ENCODE data around the gene ARVCF.
A peak's percentile ranks its signal among the peaks of the same experiment; 100 is the strongest.

The ARVCF gene

DNA sequence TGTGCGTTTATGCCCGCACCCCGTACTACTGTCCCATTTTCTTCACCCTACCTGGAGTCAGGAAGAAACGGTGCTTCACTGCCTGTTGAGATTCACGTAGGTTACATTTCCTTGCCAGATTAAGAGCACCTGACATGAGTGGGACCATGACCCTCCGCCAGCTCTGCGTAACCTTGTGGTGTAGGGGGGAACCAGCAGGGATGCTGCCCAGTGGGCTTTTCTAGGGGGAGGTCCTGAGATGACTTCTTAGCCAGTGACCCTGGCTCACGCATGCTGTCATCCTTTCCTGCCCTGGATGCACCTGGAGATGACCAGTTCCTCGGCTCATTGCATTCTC is 967 bp upstream of the ARVCF start:
- peak overlapping the region; percentile 87 for H3K4me2 ChIP-seq (ENCODE audit: low read length)
- TF ChIP-seq, protein P1, sequence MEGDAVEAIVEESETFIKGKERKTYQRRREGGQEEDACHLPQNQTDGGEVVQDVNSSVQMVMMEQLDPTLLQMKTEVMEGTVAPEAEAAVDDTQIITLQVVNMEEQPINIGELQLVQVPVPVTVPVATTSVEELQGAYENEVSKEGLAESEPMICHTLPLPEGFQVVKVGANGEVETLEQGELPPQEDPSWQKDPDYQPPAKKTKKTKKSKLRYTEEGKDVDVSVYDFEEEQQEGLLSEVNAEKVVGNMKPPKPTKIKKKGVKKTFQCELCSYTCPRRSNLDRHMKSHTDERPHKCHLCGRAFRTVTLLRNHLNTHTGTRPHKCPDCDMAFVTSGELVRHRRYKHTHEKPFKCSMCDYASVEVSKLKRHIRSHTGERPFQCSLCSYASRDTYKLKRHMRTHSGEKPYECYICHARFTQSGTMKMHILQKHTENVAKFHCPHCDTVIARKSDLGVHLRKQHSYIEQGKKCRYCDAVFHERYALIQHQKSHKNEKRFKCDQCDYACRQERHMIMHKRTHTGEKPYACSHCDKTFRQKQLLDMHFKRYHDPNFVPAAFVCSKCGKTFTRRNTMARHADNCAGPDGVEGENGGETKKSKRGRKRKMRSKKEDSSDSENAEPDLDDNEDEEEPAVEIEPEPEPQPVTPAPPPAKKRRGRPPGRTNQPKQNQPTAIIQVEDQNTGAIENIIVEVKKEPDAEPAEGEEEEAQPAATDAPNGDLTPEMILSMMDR (IDR thresholded peaks at IDR 0.05) = no peak
- H3K27me3 ChIP-seq (ENCODE audit: control insufficient read depth, insufficient read depth, low read length) = no peaks in the 10 kb centered on the region
- H2AFZ ChIP-seq = no peak overlapping the region
- no peak overlapping the region for H3K9ac ChIP-seq
- H3K36me3 ChIP-seq (ENCODE audit: control insufficient read depth, insufficient read depth, low read length) = no peaks in the 10 kb centered on the region
- no peak overlapping the region for H3K27ac ChIP-seq
- peaks cover 4% of the 10 kb centered on the region for H3K79me2 ChIP-seq
- no peaks in the 10 kb centered on the region for H3K9me3 ChIP-seq (ENCODE audit: control insufficient read depth, low read length)
- H3K4me1 ChIP-seq = peaks cover 3% of the 10 kb centered on the region
- no peak overlapping the region for H3K4me3 ChIP-seq (ENCODE audit: low read depth, low read length)

DNA sequence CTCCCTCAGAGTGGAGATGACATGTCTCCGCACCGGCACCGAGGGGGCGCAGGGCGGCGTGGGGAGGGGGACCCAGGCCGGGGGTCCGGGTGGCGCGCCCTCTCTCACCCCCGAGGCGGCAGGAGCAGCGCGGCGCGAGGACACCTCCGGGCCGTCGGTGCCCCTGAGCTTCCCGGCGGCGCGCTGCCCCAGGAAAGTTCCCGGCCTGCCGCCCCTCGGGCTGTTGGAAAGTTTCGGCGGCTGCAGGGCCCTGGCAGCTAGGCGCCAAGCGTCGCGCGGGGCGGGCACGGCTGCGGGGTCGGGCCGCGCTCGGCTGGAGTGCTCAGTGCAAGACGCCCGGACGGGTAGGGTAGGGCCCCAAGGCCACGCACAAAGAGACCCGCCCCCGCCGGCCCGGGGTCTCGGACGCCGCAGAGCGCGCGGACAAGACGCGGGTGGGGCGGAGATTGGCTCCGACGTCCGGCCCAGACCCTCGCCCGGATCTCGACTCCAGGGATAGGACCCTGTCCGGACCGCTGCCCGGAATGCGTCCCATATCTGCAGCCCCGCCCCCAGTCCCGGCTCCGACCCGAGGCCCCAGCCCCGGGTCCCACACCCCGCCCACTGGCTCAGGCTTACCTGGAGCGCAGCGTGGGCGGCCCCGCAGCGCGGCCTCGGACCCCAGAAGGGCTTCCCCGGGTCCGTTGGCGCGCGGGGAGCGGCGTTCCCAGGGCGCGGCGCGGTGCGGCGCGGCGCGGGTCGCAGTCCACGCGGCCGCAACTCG is 471 bp downstream of the ARVCF start:
- Histone ChIP-seq H3K9ac (no peak overlapping the region), H3K27ac (no peak overlapping the region), H2AFZ (peak overlapping the region; percentile 60)

DNA sequence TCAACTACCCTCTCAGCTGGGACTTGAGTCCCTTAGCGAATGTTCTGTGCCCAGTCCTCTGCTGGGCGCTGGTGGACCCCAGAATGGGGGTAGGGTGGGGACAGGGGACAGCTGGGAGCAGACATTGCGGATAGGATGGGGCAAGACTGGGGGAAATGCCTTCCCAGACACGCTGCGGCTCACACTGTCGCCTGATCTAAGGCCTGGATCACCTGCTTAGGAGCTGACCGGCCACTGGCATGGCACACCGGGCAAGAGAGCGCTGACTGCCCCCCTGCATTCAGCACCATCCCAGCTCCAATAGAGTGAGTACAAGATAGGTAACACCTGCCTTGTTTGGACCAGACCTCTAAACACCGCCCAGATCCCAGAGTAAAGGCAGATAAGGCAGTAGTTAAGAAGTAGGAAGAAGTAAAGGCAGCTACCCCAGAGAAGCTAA is 1.4 kb downstream of the ARVCF start:
- H3K4me1 ChIP-seq = peaks cover 11% of the 10 kb centered on the region
- H3K9ac ChIP-seq = no peak overlapping the region
- no peak overlapping the region for H2AFZ ChIP-seq
- no peak overlapping the region for H3K27ac ChIP-seq
- H3K4me3 ChIP-seq (ENCODE audit: low read depth, low read length) = peak overlapping the region; percentile 22
- no peaks in the 10 kb centered on the region for H3K36me3 ChIP-seq (ENCODE audit: control insufficient read depth, insufficient read depth, low read length)
- peak overlapping the region; percentile 53 for H3K4me2 ChIP-seq (ENCODE audit: low read length)
- TF ChIP-seq, protein P1 (IDR thresholded peaks at IDR 0.05) = no peak
- no peaks in the 10 kb centered on the region for H3K79me2 ChIP-seq
- no peaks in the 10 kb centered on the region for H3K9me3 ChIP-seq (ENCODE audit: control insufficient read depth, low read length)
- no peaks in the 10 kb centered on the region for H3K27me3 ChIP-seq (ENCODE audit: control insufficient read depth, insufficient read depth, low read length)

More for the DNA sequence above, 471 bp downstream of the ARVCF start:
- Histone ChIP-seq H3K4me2 (ENCODE audit: low read length) (peak overlapping the region; percentile 87), H3K9me3 (ENCODE audit: control insufficient read depth, low read length) (no peaks in the 10 kb centered on the region), H3K27me3 (ENCODE audit: control insufficient read depth, insufficient read depth, low read length) (no peaks in the 10 kb centered on the region), H3K4me3 (ENCODE audit: low read depth, low read length) (peak overlapping the region; percentile 77), H3K79me2 (no peaks in the 10 kb centered on the region), H3K4me1 (peaks cover 3% of the 10 kb centered on the region), H3K36me3 (ENCODE audit: control insufficient read depth, insufficient read depth, low read length) (no peaks in the 10 kb centered on the region)
- TF ChIP-seq, protein P1 (IDR thresholded peaks at IDR 0.05) = no peak

DNA sequence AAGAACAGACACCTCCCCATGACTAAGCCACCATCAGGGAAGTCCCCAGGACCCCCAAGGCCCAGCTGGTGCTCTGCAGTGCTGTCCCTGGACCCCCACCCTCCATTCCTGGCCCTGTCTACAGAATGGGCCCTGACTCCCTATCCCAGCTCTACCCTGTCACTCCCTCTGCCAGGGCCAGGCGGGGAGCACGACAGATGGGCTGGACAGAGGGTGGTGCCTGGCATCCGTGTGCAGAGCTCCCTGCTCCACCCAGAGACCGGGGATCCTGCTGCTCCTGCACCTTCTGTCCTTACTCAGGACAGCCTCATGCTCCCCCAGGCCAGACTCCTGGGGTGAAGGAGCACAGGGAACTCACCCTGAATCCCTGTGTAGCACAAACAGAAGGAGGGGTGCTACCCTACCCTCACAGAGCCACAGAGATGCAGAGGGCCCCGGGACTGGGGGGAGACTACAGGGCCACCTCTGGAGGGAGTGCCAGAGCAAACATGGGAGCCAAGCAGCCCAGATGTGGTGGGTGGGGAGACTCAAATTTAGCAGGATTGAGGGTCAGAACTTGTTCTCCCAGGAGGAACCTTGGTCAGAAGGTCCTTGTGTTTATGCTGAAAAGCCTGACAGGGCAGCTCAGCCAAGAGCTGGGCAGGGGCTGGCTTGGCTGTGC is 2.0 kb downstream of the ARVCF start:
- H3K27me3 ChIP-seq (ENCODE audit: control insufficient read depth, insufficient read depth, low read length) = no peaks in the 10 kb centered on the region
- no peak overlapping the region for H3K4me3 ChIP-seq (ENCODE audit: low read depth, low read length)
- peak overlapping the region; percentile 12 for H3K4me2 ChIP-seq (ENCODE audit: low read length)
- TF ChIP-seq, protein P1 (IDR thresholded peaks at IDR 0.05) = no peak
- no peak overlapping the region for H2AFZ ChIP-seq
- H3K27ac ChIP-seq = no peak overlapping the region
- peaks cover 16% of the 10 kb centered on the region for H3K4me1 ChIP-seq
- H3K9me3 ChIP-seq (ENCODE audit: control insufficient read depth, low read length) = no peaks in the 10 kb centered on the region
- no peaks in the 10 kb centered on the region for H3K36me3 ChIP-seq (ENCODE audit: control insufficient read depth, insufficient read depth, low read length)
- H3K9ac ChIP-seq = no peak overlapping the region
- H3K79me2 ChIP-seq = no peaks in the 10 kb centered on the region
